Lower leg skin (tissue), 3 donors: ENCODE data around the gene PRKCZ.

Experiments used
- CTCF ChIP-seq, 3 donors: fragments of 450-650 bp; IDR thresholded peaks; one replicate each; pipeline ENCODE4 v1.5.1; 2016; ENCODE audit warnings: antibody characterized with exemption in 3 of 3, mild to moderate bottlenecking in 3 of 3, moderate library complexity in 2 of 3
- POLR2A ChIP-seq, 2 donors: fragments of 450-650 bp; IDR thresholded peaks; one replicate each; pipeline ENCODE4 v1.6.1; 2016 to 2017; ENCODE audit warnings: antibody characterized with exemption in 2 of 2, mild to moderate bottlenecking in 1 of 2, moderate library complexity in 1 of 2

GRCh38 chr1:2067981-2068380, 17.8 kb downstream of the PRKCZ start:
- TF ChIP-seq CTCF (IDR thresholded peaks at IDR 0.05) (no peak), POLR2A (IDR thresholded peaks at IDR 0.05) (no peak)
